HEK293 (cell line): ENCODE data around the gene KRTAP2-2.

Source experiments
- OSR2 ChIP-seq: fragments of 450-650 bp; formaldehyde crosslinking; IDR thresholded peaks from 2 replicates; pipeline ENCODE4 v1.5.1; 2016; ENCODE audit warnings: missing biosample characterization, missing genetic modification characterization
- YY1 ChIP-seq: fragments of 450-650 bp; formaldehyde crosslinking; IDR thresholded peaks from 2 replicates; pipeline ENCODE4 v1.5.1; 2018; ENCODE audit warnings: missing biosample characterization, missing genetic modification characterization
- ZBTB21 ChIP-seq: fragments of 450-650 bp; formaldehyde crosslinking; IDR thresholded peaks from 2 replicates; pipeline ENCODE4 v1.5.1; 2017; ENCODE audit warnings: missing biosample characterization, missing genetic modification characterization
- ZBTB7A ChIP-seq: fragments of 450-650 bp; formaldehyde crosslinking; IDR thresholded peaks from 2 replicates; pipeline ENCODE4 v1.5.1; 2016; ENCODE audit warnings: low read depth, missing biosample characterization, missing genetic modification characterization
- ZNF140 ChIP-seq: fragments of 450-650 bp; formaldehyde crosslinking; IDR thresholded peaks from 2 replicates; pipeline ENCODE4 v1.5.1; 2016; ENCODE audit warnings: missing biosample characterization, missing genetic modification characterization
- ZNF157 ChIP-seq: fragments of 450-650 bp; formaldehyde crosslinking; IDR thresholded peaks from 2 replicates; pipeline ENCODE4 v1.5.1; 2016; ENCODE audit warnings: missing biosample characterization, missing genetic modification characterization
- ZNF48 ChIP-seq: fragments of 450-650 bp; formaldehyde crosslinking; IDR thresholded peaks from 2 replicates; pipeline ENCODE4 v1.5.1; 2016; ENCODE audit warnings: missing biosample characterization, missing genetic modification characterization
- ZNF555 ChIP-seq: fragments of 450-650 bp; formaldehyde crosslinking; conservative IDR thresholded peaks from 2 replicates; pipeline ENCODE4 v1.5.1; 2017; ENCODE audit warnings: missing biosample characterization, mild to moderate bottlenecking, missing genetic modification characterization, inconsistent platforms
- TF ChIP-seq, protein P1 (sequence below): fragments of 450-650 bp; formaldehyde crosslinking; IDR thresholded peaks from 2 replicates; pipeline ENCODE4 v1.5.1; 2016; ENCODE audit warnings: missing biosample characterization, missing genetic modification characterization
- TF ChIP-seq, protein P2 (sequence below): fragments of 450-650 bp; formaldehyde crosslinking; IDR thresholded peaks from 2 replicates; pipeline ENCODE4 v1.5.1; 2016; ENCODE audit warnings: missing biosample characterization, missing genetic modification characterization
- TF ChIP-seq, protein P3 (sequence below): fragments of 450-650 bp; formaldehyde crosslinking; IDR thresholded peaks from 2 replicates; pipeline ENCODE4 v1.5.1; 2016; ENCODE audit warnings: missing biosample characterization, missing genetic modification characterization
- TF ChIP-seq, protein P4 (sequence below): fragments of 450-650 bp; formaldehyde crosslinking; IDR thresholded peaks from 2 replicates; pipeline ENCODE4 v1.5.1; 2016; ENCODE audit warnings: missing biosample characterization, missing genetic modification characterization

DNA sequence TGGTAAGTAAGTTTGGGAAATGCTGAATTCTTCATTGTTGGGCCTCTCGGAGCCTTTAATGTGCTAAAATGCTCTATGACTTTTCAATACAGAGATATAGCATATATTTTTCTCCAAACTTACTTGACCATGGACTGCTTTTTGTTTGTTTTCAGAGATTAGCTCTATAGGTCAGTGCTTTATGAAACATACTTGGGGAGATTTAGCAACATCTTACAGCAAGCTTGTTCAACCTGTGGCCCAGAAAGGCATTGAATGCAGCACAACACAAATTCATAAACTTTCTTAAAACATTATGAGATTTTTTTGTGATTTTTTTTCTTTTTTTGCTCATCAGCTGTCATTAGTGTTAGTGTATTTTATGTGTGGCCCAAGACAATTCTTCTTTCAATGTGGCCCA is 45.1 kb downstream of the KRTAP2-2 start:
- no peak for TF ChIP-seq OSR2 (tag by site-specific recombination)
- no peak for TF ChIP-seq ZBTB21 (tag by site-specific recombination)
- TF ChIP-seq, protein P1, sequence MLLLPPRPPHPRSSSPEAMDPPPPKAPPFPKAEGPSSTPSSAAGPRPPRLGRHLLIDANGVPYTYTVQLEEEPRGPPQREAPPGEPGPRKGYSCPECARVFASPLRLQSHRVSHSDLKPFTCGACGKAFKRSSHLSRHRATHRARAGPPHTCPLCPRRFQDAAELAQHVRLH (tag by site-specific recombination), result no peak
- no peak for TF ChIP-seq ZBTB7A (tag by site-specific recombination)
- TF ChIP-seq ZNF157, result no peak
- TF ChIP-seq, protein P2, sequence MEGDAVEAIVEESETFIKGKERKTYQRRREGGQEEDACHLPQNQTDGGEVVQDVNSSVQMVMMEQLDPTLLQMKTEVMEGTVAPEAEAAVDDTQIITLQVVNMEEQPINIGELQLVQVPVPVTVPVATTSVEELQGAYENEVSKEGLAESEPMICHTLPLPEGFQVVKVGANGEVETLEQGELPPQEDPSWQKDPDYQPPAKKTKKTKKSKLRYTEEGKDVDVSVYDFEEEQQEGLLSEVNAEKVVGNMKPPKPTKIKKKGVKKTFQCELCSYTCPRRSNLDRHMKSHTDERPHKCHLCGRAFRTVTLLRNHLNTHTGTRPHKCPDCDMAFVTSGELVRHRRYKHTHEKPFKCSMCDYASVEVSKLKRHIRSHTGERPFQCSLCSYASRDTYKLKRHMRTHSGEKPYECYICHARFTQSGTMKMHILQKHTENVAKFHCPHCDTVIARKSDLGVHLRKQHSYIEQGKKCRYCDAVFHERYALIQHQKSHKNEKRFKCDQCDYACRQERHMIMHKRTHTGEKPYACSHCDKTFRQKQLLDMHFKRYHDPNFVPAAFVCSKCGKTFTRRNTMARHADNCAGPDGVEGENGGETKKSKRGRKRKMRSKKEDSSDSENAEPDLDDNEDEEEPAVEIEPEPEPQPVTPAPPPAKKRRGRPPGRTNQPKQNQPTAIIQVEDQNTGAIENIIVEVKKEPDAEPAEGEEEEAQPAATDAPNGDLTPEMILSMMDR (tag by site-specific recombination), result no peak
- TF ChIP-seq, protein P3, sequence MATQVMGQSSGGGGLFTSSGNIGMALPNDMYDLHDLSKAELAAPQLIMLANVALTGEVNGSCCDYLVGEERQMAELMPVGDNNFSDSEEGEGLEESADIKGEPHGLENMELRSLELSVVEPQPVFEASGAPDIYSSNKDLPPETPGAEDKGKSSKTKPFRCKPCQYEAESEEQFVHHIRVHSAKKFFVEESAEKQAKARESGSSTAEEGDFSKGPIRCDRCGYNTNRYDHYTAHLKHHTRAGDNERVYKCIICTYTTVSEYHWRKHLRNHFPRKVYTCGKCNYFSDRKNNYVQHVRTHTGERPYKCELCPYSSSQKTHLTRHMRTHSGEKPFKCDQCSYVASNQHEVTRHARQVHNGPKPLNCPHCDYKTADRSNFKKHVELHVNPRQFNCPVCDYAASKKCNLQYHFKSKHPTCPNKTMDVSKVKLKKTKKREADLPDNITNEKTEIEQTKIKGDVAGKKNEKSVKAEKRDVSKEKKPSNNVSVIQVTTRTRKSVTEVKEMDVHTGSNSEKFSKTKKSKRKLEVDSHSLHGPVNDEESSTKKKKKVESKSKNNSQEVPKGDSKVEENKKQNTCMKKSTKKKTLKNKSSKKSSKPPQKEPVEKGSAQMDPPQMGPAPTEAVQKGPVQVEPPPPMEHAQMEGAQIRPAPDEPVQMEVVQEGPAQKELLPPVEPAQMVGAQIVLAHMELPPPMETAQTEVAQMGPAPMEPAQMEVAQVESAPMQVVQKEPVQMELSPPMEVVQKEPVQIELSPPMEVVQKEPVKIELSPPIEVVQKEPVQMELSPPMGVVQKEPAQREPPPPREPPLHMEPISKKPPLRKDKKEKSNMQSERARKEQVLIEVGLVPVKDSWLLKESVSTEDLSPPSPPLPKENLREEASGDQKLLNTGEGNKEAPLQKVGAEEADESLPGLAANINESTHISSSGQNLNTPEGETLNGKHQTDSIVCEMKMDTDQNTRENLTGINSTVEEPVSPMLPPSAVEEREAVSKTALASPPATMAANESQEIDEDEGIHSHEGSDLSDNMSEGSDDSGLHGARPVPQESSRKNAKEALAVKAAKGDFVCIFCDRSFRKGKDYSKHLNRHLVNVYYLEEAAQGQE (tag by site-specific recombination), result no peak
- no peak for TF ChIP-seq ZNF555 (tag by site-specific recombination)
- no peak for TF ChIP-seq ZNF48
- TF ChIP-seq ZNF140, result no peak
- TF ChIP-seq, protein P4, sequence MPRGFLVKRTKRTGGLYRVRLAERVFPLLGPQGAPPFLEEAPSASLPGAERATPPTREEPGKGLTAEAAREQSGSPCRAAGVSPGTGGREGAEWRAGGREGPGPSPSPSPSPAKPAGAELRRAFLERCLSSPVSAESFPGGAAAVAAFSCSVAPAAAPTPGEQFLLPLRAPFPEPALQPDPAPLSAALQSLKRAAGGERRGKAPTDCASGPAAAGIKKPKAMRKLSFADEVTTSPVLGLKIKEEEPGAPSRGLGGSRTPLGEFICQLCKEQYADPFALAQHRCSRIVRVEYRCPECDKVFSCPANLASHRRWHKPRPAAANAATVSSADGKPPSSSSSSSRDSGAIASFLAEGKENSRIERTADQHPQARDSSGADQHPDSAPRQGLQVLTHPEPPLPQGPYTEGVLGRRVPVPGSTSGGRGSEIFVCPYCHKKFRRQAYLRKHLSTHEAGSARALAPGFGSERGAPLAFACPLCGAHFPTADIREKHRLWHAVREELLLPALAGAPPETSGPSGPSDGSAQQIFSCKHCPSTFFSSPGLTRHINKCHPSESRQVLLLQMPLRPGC, result no peak
- TF ChIP-seq YY1, result no peak
